HEK293 (cell line): ENCODE data around the gene CUEDC1.

ENCODE experiments used
- CTCF ChIP-seq: fragments of 450-650 bp; formaldehyde crosslinking; IDR thresholded peaks from 2 replicates; pipeline ENCODE4 v1.5.1; 2016; ENCODE audit warnings: missing biosample characterization, missing genetic modification characterization
- ZNF785 ChIP-seq: fragments of 450-650 bp; formaldehyde crosslinking; IDR thresholded peaks from 2 replicates; pipeline ENCODE4 v1.5.1; 2016; ENCODE audit warnings: missing biosample characterization, missing genetic modification characterization

GRCh38 chr17:57898487-57899311 is 56.5 kb downstream of the CUEDC1 start:
- TF ChIP-seq CTCF (tag by site-specific recombination), result no peak
- TF ChIP-seq ZNF785, result no peak
